SK-N-SH (cell line): ENCODE results near the gene ANKRD11.

Experiments used
- ELF1 ChIP-seq: IDR thresholded peaks from 2 replicates; pipeline ENCODE4 v1.4.0; 2012
- EP300 ChIP-seq, 2 experiments: IDR thresholded peaks; 2 replicates each; pipeline versions ENCODE4 v1.4.0 to v1.6.1; 2012; ENCODE audit warnings: borderline replicate concordance in 1 of 2, low read depth in 1 of 2, low read length in 1 of 2
- EZH2phosphoT487 ChIP-seq: fragments of 200-600 bp; sonication (generic); IDR thresholded peaks from 2 replicates; pipeline ENCODE4 v1.6.1; 2017; ENCODE audit warnings: low read depth, mixed run types, mild to moderate bottlenecking, antibody characterized with exemption, moderate library complexity, borderline replicate concordance
- FOXM1 ChIP-seq: IDR thresholded peaks from 2 replicates; pipeline ENCODE4 v1.4.0; 2012; ENCODE audit warnings: low read depth, mild to moderate bottlenecking
- GABPA ChIP-seq: IDR thresholded peaks from 2 replicates; pipeline ENCODE4 v1.4.0; 2012; ENCODE audit warnings: low read depth, mild to moderate bottlenecking
- NRF1 ChIP-seq: IDR thresholded peaks from 2 replicates; pipeline ENCODE4 v1.6.1; 2012; ENCODE audit warnings: low read depth, mild to moderate bottlenecking, low read length
- POLR2AphosphoS5 ChIP-seq: IDR thresholded peaks from 2 replicates; pipeline ENCODE4 v1.6.1; 2012; ENCODE audit warnings: low read depth, low read length
- RFX5 ChIP-seq: IDR thresholded peaks from 2 replicates; pipeline ENCODE4 v1.6.1; 2012; ENCODE audit warnings: mild to moderate bottlenecking, improper control_type of control experiment, low read length
- RXRA ChIP-seq: IDR thresholded peaks from 2 replicates; pipeline ENCODE4 v1.4.0; 2012; ENCODE audit warnings: low read depth, mild to moderate bottlenecking, borderline replicate concordance
- SIN3A ChIP-seq: IDR thresholded peaks from 2 replicates; pipeline ENCODE4 v1.6.1; 2012; ENCODE audit warnings: low read depth, mild to moderate bottlenecking, low read length, moderate library complexity, borderline replicate concordance
- YY1 ChIP-seq: IDR thresholded peaks from 2 replicates; pipeline ENCODE4 v1.4.0; 2012; ENCODE audit warnings: low read depth, mild to moderate bottlenecking
- TF ChIP-seq, protein P1 (sequence below): fragments of 200-600 bp; sonication (generic); IDR thresholded peaks from 2 replicates; pipeline ENCODE4 v1.6.1; 2017; ENCODE audit warnings: antibody characterized with exemption, mild to moderate bottlenecking, moderate library complexity
- TF ChIP-seq, protein P2 (sequence below): IDR thresholded peaks from 2 replicates; pipeline ENCODE4; 2012
- TF ChIP-seq, protein P3 (sequence below): IDR thresholded peaks from 2 replicates; pipeline ENCODE4 v1.4.0; 2012; ENCODE audit warnings: low read depth

DNA sequence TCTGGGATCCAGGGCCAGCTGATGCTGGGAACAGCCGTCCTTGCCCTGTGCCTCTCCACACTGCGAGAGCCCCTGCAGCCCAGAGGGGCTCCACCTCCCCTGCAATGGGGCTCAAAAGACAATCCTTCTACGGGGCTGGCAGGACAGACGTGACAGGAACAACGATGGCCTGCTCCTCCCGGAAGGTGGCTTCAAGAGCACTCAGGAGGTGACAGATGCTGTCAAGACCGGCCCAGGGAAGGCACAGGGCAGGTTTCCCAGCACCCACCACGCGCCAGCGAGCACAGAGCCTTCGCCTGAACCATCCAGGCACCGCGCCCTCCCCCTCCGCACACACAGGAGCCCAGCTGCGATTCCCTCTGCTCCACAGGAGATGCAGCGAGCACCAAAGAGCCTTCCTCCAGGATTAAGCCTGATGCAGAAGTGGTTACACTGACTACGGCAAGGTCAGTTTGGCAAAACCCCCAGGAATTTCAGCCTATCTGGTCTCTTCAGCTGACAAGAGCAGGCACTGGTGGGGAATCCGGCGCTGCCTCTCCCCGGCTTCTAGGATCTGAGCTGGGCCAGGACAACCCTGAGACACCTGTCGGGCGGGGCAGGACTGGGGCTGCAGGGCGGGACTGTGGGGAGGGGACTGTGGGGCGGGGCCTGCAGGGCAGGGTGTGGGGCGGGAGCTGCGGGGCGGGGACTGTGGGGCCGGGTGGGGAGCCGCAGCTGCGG, 169.4 kb downstream of the ANKRD11 start:
- TF ChIP-seq, protein P1, sequence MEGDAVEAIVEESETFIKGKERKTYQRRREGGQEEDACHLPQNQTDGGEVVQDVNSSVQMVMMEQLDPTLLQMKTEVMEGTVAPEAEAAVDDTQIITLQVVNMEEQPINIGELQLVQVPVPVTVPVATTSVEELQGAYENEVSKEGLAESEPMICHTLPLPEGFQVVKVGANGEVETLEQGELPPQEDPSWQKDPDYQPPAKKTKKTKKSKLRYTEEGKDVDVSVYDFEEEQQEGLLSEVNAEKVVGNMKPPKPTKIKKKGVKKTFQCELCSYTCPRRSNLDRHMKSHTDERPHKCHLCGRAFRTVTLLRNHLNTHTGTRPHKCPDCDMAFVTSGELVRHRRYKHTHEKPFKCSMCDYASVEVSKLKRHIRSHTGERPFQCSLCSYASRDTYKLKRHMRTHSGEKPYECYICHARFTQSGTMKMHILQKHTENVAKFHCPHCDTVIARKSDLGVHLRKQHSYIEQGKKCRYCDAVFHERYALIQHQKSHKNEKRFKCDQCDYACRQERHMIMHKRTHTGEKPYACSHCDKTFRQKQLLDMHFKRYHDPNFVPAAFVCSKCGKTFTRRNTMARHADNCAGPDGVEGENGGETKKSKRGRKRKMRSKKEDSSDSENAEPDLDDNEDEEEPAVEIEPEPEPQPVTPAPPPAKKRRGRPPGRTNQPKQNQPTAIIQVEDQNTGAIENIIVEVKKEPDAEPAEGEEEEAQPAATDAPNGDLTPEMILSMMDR = no peak
- TF ChIP-seq SIN3A = no peak
- TF ChIP-seq FOXM1 = no peak
- TF ChIP-seq, protein P2, sequence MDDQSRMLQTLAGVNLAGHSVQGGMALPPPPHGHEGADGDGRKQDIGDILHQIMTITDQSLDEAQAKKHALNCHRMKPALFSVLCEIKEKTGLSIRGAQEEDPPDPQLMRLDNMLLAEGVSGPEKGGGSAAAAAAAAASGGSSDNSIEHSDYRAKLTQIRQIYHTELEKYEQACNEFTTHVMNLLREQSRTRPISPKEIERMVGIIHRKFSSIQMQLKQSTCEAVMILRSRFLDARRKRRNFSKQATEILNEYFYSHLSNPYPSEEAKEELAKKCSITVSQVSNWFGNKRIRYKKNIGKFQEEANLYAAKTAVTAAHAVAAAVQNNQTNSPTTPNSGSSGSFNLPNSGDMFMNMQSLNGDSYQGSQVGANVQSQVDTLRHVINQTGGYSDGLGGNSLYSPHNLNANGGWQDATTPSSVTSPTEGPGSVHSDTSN = no peak
- no peak for TF ChIP-seq GABPA
- TF ChIP-seq RFX5 = no peak
- no peak for TF ChIP-seq EP300 (IDR thresholded peaks at IDR 0.05; ENCODE audit: borderline replicate concordance in 1 of 2, low read depth in 1 of 2, low read length in 1 of 2)
- no peak for TF ChIP-seq RXRA
- TF ChIP-seq POLR2AphosphoS5 = no peak
- no peak for TF ChIP-seq ELF1
- TF ChIP-seq NRF1 = no peak
- TF ChIP-seq, protein P3, sequence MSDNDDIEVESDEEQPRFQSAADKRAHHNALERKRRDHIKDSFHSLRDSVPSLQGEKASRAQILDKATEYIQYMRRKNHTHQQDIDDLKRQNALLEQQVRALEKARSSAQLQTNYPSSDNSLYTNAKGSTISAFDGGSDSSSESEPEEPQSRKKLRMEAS = no peak
- TF ChIP-seq EZH2phosphoT487 = no peak
- TF ChIP-seq YY1 = no peak
